ENCODE measurements around the gene FNBP1.

Gene FNBP1

GRCh38 chr9:130042885-130043653, at the start of gene FNBP1:
Gene FNBP1, minus strand, starts transcription at chr9:130043189. Its CDS starts 214 bp downstream, at chr9:130042975.
- peak; percentile 87 for DNase-seq (ENCODE audit: low spot score)

DNA sequence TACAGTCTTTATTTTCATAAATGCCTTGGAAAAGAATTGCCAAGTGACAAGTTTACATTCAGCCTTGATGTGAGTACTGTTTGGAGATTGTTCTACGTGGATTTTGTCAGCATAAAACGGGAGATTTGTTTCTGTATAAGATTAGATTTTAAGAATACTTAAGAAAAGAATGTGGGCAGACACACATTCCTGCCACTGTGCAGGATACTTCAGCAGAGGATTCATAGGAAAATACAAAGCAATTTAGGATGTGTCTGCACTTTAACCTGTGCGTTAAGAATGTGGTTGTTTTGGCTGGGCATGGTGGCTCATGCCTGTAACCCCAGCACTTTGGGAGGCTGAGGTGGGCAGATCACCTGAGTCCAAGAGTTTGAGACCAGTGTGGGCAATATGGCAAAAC, 47.9 kb upstream of the FNBP1 start:
- no peak for DNase-seq (ENCODE audit: low spot score)

DNA sequence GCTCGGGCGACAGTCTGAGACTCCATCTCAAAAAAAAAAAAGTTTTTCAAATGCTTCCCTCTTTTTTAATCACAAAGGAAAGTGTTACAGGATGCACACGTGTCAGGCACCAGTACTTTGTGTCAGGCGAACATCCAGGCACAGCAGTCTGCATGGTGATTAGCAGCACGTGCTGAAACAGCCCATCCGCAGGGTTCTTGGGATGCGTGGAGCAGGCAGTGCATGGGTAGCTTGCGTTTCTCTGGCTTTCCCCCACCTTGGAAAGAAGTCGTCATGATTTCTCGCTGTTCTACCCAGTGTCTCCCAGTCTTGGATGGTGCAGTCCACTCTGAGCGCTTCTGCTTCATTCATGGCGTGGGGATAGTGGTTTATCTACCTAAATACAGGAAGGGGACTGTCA, 46.2 kb upstream of the FNBP1 start:
- no peak for DNase-seq (ENCODE audit: low spot score)

DNA sequence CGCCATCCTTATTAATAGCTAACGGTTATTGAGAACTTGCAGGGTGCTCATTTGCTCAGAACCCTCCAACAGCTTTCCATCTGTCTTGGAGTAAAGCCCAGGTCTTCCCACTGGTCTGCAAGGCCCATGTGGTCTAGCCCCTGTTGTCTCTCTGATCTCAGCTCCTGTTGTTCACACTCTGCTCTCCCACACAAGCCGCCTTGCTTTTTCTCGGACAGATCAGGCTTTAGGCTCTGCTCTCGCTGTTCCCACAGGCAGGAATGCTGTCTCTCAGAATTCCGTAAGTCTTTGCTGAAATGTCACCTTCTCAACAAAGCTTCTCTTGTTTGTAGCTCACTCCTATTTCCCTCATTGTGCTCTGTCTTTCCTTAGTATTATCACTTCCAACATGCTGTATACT, 45.1 kb upstream of the FNBP1 start:
- peak; percentile 37 for DNase-seq (ENCODE audit: low spot score)

DNA sequence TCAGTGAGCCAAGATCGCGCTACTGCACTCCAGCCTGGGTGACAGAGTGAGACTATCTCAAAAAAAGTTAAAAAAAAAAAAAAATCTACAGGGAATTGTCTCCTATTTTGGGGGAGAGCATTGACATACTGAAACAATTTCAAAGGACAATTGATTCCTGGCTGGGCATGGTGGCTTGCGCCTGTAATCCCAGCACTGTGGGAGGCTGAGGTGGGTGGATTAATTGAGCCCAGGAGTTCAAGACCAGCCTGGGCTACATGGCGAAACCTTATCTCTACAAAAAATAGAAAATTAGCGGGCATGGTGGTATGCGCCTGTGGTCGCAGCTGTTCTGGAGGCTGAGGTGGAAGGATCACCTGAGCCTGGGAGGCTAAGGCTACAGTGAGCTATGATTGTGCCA, 41.3 kb upstream of the FNBP1 start:
- DNase-seq (ENCODE audit: low spot score), result no peak

- DNase-seq (ENCODE audit: low spot score), result peak; percentile 49
Observed at GRCh38 chr9:130078547-130078946, 35.6 kb upstream of the FNBP1 start.

- DNase-seq (ENCODE audit: low spot score), result no peak
Observed at GRCh38 chr9:130073373-130073772, 30.4 kb upstream of the FNBP1 start.

DNA sequence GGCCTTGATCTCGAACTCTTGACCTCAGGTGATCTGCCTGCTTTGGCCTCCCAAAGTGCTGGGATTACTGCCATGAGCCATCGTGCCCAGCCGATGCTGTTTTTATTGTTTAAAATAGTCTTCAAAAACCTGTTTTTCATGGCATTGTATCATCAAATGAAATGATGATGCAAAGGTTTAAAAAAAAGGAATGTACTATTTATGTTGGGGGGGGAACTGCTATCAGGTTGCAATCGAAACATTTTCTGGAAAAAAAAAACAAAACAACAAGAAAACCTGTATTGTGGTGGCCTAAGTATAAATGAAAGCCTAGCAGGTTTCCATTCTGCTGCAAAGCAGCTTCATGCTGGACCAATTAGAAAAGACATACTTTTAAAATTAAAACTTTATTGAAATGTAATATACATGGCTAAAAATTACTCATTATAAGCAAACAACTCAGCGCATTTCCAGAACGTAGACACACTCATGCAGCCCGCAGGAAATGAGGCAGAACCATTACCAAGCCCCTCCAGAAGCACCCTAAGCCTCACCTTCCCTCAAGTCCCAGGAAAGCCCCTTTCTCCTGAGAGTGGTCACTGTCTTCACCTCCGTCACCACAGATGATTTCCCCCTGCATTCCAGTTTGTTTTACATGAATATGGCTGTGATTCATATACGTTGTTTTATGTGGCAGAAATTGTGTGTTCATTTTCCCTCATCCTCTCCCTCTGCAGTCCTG, 29.7 kb upstream of the FNBP1 start:
- no peak for DNase-seq (ENCODE audit: low spot score)

DNA sequence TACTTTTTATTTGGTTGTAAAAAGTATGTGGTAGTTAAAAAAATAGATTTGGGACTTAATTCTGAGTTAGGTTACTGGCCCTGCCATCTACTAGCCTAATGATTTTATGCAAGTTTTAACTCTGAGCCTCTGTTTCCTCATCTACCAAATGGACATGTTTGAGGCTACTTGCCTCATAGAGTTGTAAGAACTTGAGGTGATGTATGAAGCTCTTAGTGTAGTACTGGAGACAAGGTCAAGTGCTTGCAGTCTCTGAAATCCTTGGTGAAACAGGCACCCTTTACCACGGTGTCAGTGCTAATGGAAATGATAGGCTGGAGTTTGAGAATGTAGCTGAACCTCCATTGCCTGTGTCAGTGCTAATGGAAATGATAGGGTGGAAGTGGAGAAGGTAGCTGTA, 26.1 kb upstream of the FNBP1 start:
- DNase-seq (ENCODE audit: low spot score), result no peak

DNA sequence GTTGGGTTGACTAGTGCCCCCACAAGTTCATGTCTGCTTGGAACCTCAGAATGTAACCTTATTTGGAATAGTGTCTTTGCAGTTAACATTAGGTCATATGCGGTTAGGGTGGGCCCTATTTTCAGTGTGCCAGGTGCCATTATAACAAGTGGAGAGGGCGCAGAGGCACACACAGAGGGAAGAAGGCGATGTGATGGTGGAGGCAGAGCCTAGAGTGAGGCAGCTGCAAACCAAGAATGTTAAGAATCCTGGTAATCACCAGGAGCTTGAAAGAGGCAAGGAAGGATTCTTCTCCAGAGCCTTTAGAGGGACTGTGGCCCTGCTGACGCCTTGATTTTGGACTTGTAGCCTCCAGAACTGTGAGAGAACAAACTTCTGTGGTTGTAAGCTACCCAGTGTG, 21.6 kb upstream of the FNBP1 start:
- DNase-seq (ENCODE audit: low spot score), result no peak

DNA sequence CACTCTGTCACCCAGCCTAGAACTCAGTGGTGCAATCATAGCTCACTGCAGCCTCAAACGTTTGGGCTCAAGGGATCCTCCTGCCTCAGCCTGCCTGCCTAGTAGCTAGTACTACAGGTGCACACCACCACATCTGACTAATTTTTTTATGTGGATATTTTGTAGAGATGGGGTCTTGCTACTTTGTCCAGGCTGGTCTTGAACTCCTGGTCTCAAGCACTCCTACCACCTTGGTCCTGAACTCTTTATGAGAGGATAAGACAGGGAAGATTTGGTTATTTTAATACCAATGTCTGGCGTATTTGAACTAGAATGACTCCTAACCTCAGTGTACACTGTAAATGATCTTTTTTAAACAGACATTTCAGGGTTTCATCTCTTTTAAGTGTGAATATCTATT, 19.8 kb upstream of the FNBP1 start:
- no peak for DNase-seq (ENCODE audit: low spot score)

DNA sequence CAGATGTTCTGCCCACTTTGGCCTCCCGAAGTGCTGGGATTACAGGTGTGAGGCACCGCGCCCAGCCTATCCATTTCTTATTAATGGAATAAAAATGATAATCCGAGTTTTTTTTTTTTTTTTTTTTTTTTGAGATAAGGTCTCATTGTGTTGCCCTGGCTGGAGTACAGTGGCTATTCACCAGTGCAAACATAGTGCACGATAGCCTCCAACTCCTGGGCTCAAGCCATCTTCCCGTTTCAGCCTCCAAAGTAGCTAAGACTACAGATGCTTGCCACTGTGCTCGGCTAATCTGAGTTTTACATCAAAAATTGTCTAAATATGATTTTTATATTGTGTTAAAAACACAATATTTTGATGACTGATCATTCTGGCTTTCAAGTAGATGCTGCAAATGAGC, 17.3 kb upstream of the FNBP1 start:
- DNase-seq (ENCODE audit: low spot score), result no peak

DNA sequence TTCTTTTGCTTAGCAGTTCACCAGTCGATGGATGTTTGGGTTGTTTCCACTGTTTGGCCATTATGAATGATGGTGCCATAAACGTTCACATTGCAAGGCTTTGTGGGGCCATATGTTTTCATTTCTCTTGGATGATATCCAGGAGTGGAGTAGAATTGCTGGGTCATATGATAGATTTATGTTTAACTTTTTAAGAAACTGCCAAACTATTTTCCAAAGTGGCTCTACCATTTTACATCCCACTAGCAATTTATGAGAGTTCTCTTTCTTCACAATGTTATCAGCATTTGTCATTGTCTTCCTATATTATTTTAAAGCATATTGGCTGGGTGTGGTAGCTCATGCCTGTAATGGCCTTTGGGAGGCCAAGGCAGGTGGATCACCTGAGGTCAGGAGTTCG, 15.9 kb upstream of the FNBP1 start:
- no peak for DNase-seq (ENCODE audit: low spot score)

DNA sequence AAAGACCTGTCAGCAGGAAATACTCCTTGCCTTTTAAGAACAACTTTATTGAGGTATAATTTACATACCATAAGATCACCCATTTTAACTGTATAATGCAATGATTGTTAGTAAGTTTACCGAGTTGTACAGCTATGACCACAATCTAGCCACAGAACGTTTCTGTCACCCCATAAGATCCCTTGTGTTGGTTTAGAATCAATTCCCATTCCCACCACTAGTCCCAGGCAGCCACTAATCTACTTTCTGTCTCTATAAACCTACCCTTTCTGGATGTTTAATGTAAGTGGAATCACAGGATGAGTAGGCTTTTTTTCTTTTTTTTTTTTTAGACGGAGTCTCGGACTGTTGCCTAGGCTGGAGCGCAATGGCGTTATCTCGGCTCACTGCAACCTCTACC, 15.2 kb upstream of the FNBP1 start:
- no peak for DNase-seq (ENCODE audit: low spot score)

DNA sequence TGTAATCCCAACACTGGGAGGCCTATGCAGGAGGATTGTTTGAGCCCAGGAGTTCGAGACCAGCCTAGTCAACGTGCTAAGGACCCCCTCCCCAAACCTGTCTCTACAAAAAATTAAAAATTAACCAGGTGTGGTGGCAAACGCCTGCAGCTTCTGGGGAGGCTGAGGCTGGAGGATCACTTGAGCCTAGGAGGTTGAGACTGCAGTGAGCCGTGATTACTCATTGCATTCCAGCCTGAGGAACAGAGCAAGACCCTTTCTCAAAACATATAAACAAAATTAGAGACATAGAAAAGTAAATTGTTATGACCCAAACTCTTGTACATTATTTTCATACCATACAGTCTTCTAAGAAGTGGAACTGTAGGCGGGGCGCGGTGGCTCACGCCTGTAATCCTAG, 11.8 kb upstream of the FNBP1 start:
- no peak for DNase-seq (ENCODE audit: low spot score)

DNA sequence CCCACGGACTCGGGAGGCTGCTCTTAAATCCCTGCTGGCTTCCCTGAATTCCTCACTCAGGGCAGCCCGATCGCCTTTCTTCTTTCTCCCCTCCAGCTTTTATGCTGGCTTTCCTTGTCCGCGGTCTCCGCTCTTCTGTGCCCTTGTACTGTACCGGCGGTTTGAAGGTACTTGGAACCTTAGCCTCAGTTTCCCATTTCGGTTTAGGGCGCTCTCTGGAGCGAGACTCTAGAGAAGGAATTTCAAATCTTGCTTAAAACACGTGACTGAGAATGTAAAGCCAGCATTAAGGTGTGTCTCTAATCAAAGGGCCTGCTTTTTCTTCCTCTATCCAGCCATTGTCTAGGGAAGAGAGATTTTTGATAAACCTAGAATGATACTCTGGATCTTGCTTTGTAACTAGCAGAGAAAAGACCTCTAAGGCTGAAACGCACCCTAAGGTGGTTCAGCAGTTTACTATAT, 11.4 kb upstream of the FNBP1 start:
- DNase-seq (ENCODE audit: low spot score), result no peak

GRCh38 chr9:130053504-130054324, 10.7 kb upstream of the FNBP1 start, which contains the start of gene GPR107:
Gene GPR107, plus strand, starts transcription at chr9:130053906. Its CDS starts 27 bp downstream, at chr9:130053933.
- peak; percentile 68 for DNase-seq (ENCODE audit: low spot score)

GRCh38 chr9:130053109-130053503, 10.1 kb upstream of the FNBP1 start:
- DNase-seq (ENCODE audit: low spot score), result no peak

- DNase-seq (ENCODE audit: low spot score), result no peak
Observed at GRCh38 chr9:130051855-130052254, 8.9 kb upstream of the FNBP1 start.

GRCh38 chr9:130050462-130050861, 7.5 kb upstream of the FNBP1 start:
- DNase-seq (ENCODE audit: low spot score), result no peak

- DNase-seq (ENCODE audit: low spot score), result no peak
Observed at GRCh38 chr9:130049431-130050210, 6.6 kb upstream of the FNBP1 start.
